Bronchial epithelial cell (primary cell): ENCODE results near the gene SACS. TPM values are rescaled to one million over a fixed set of nuclear protein-coding genes. Genes with fewer than 3 reads are reported as not detected.
A peak's percentile ranks its signal among the peaks of the same experiment; 100 is the strongest.

Experiments
- DNase-seq: peaks from one replicate; pipeline ENCODE4 v3.0.0-alpha.2; 2010; ENCODE audit warnings: low read depth
- FAIRE-seq: peaks from 2 replicates; lab custom pipeline; 2011; peaks lifted over from hg19 to GRCh38; lab: Jason Lieb, UNC
- H3K27me3 ChIP-seq: 2 replicates; pipeline ENCODE4 v1.5.1; 2011; ENCODE audit warnings: low read length; ENCODE audit not compliant: control insufficient read depth, insufficient read depth
- H3K36me3 ChIP-seq: 2 replicates; pipeline ENCODE4 v1.5.1; 2011; ENCODE audit warnings: low read length; ENCODE audit not compliant: control insufficient read depth, insufficient read depth
- H3K4me3 ChIP-seq: 2 replicates; pipeline ENCODE4 v1.5.1; 2011; ENCODE audit warnings: mild to moderate bottlenecking, low read depth, low read length, control low read depth
- CTCF ChIP-seq: IDR thresholded peaks from 2 replicates; pipeline ENCODE4 v1.5.1; 2011; ENCODE audit warnings: mild to moderate bottlenecking, moderate library complexity, low read length, control low read depth, inconsistent platforms; ENCODE audit not compliant: insufficient read depth, severe bottlenecking
- total RNA-seq: library from RNA; depleted of rRNA; stranded (reverse); fragments of >200 nt; gene quantifications from 2 replicates; pipeline ENCODE4 v1.2.1, GENCODE V29; 2014

SACS gene
- total RNA-seq, 1 donor from 2014 or later = 26.3 TPM

- FAIRE-seq (no peak), DNase-seq (no peak)
- H3K27me3 ChIP-seq = no peaks in the 10 kb centered on the region
- H3K36me3 ChIP-seq = no peaks in the 10 kb centered on the region
- no peak overlapping the region for H3K4me3 ChIP-seq
- no peak for TF ChIP-seq CTCF
These were observed 876 bp downstream of the SACS start for GRCh38 chr13:23432626-23433025.

GRCh38 chr13:23430664-23431063 is 2.8 kb downstream of the SACS start:
- no peak overlapping the region for H3K4me3 ChIP-seq
- FAIRE-seq (no peak), DNase-seq (no peak)
- no peaks in the 10 kb centered on the region for H3K36me3 ChIP-seq
- no peaks in the 10 kb centered on the region for H3K27me3 ChIP-seq
- TF ChIP-seq CTCF = no peak

DNA sequence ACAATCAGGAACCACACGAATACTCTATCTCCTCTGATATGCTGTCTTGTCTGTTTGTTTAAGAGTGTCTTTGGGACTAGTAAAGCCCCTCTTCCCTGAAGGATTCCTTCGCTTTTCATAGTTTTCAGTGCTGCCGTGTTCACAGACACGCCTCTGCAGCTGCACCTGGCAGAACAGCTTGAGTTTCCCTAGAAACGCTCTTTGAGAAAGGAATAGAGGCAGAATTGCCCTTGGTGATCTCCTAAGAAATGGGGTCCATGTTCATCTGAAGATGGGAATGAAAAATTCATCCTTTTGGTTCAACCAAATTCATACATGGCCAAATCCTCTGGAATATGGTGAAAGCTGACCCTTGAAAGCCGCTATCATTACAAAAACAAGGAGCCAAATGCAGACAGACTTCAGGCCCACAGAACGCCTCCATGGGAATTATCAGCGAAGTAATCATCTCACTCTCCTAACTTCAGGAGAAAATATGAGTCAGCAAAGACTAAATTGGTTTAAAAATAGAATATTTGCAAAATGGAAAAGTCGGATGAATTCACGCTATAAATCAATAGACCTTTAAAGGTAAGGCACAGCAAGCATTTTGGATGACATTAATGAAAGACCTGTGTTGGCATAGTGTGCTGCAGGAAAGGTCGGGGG is 5.5 kb downstream of the SACS start:
- FAIRE-seq = no peak
- TF ChIP-seq CTCF = no peak
- Histone ChIP-seq H3K27me3 (no peaks in the 10 kb centered on the region), H3K4me3 (no peak overlapping the region), H3K36me3 (no peaks in the 10 kb centered on the region)
- no peak for DNase-seq

- no peak for TF ChIP-seq CTCF
- DNase-seq (peak; percentile 93), FAIRE-seq (peak; percentile 77)
- Histone ChIP-seq H3K36me3 (no peaks in the 10 kb centered on the region), H3K27me3 (no peaks in the 10 kb centered on the region), H3K4me3 (no peak overlapping the region)
These were observed 6.1 kb downstream of the SACS start for GRCh38 chr13:23427342-23427843.

DNA sequence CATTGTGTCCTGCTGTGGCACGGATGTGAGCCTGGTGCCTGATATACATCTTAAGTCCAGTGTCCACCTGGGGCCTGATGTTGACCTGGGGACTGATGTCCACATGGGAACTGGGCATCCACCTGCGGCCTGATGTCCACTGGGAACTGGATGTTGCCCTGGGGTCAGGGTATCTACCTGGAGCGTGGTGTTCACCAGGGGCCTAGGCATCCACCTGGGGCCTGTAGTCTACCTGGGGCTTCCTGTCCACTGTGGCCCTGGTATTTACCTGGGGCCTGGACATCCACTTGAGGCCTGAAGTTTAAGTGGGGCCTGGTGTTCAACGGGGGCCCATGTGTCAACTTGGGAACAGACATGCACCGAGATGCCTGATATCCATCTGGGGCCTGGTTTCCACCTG is 11.9 kb downstream of the SACS start:
- no peak overlapping the region for H3K4me3 ChIP-seq
- no peak for TF ChIP-seq CTCF

More for the DNA sequence above, 11.9 kb downstream of the SACS start:
- FAIRE-seq (no peak), DNase-seq (no peak)
- Histone ChIP-seq H3K36me3 (no peaks in the 10 kb centered on the region), H3K27me3 (no peaks in the 10 kb centered on the region)
